K562 (cell line): ENCODE measurements around the gene ZSCAN26. TPM values are rescaled to one million over a fixed set of nuclear protein-coding genes. Genes with fewer than 3 reads are reported as not detected.

Experiments used
- HBP1 ChIP-seq: fragments of 450-650 bp; formaldehyde crosslinking; IDR thresholded peaks from 2 replicates; pipeline ENCODE4 v1.4.0; 2022; ENCODE audit warnings: missing genetic modification characterization
- HMBOX1 ChIP-seq: sonication (generic); IDR thresholded peaks from 2 replicates; pipeline ENCODE4 v1.6.1; 2016
- MEF2A ChIP-seq: IDR thresholded peaks from 2 replicates; pipeline ENCODE4 v1.6.1; 2011; ENCODE audit warnings: low read depth, mild to moderate bottlenecking, low read length, moderate library complexity; ENCODE audit not compliant: control insufficient read depth
- PHF21A ChIP-seq: fragments of 450-650 bp; IDR thresholded peaks from 2 replicates; pipeline ENCODE4 v1.6.1; 2017; ENCODE audit warnings: low read depth, borderline replicate concordance
- SNIP1 ChIP-seq: fragments of 450-650 bp; IDR thresholded peaks from 2 replicates; pipeline ENCODE4 v1.7.1; 2017; ENCODE audit warnings: low read depth, mild to moderate bottlenecking
- TEAD1 ChIP-seq, 2 experiments: fragments of 450-650 bp in 1 of 2; sonication (generic) in 1 of 2; formaldehyde crosslinking; IDR thresholded peaks; 2 replicates each; pipeline versions ENCODE4 v1.4.0 to v1.8.0; 2020 to 2022; ENCODE audit warnings: mild to moderate bottlenecking in 2 of 2, missing genetic modification reagents in 1 of 2
- ZBTB34 ChIP-seq: fragments of 250-450 bp; sonication (Bioruptor Pico); IDR thresholded peaks from 2 replicates; pipeline ENCODE4 v1.8.0; 2021; ENCODE audit warnings: mild to moderate bottlenecking, moderate library complexity
- ZBTB40 ChIP-seq, 2 experiments: fragments of 450-650 bp in 1 of 2; sonication (generic) in 1 of 2; formaldehyde crosslinking in 1 of 2; IDR thresholded peaks; 2 replicates each; pipeline versions ENCODE4 v1.7.1 to v1.9.0; 2016 to 2022; ENCODE audit warnings: inconsistent platforms in 1 of 2, mild to moderate bottlenecking in 1 of 2, missing genetic modification reagents in 1 of 2
- ZNF175 ChIP-seq: fragments of 200-800 bp; sonication (Bioruptor generic); IDR thresholded peaks from 2 replicates; pipeline ENCODE4 v1.6.1; 2016; ENCODE audit warnings: low read depth, mild to moderate bottlenecking, missing genetic modification characterization, missing compliant biosample characterization
- ZNF277 ChIP-seq: fragments of 250-450 bp; sonication (Bioruptor Pico); IDR thresholded peaks from 2 replicates; pipeline ENCODE4 v1.8.0; 2022; ENCODE audit warnings: inconsistent platforms, mild to moderate bottlenecking, moderate library complexity, borderline replicate concordance
- polyA plus RNA-seq, 8 experiments: library from polyadenylated mRNA; depleted of rRNA in 4 of 8; stranded (reverse) in 5 of 8; unstranded in 3 of 8; fragments of >200 nt; fragmentation: Nextera tagmentation in 2 of 8; fragmentation: Illumina TruSeq in 1 of 8; extraction: Ambion mirVana in 2 of 8; extraction: Trizol in 1 of 8; gene quantifications; 2 replicates each; pipeline versions ENCODE4 v1.2.1 to v1.2.3, GENCODE V29; 2011 to 2014; ENCODE audit warnings: inconsistent platforms in 1 of 8, missing spikeins in 1 of 8
- total RNA-seq, 7 experiments: library from RNA; depleted of rRNA in 6 of 7; stranded (reverse); fragments of >200 nt in 6 of 7; fragmentation: Illumina TruSeq in 2 of 7; extraction: Trizol in 2 of 7; gene quantifications; 2 replicates each; pipeline versions ENCODE4 v1.2.1 to v1.2.3, GENCODE V29; 2011 to 2021; ENCODE audit warnings: low replicate concordance in 1 of 7

Gene ZSCAN26
- total and polyA plus RNA-seq, 9 of the 15 experiments (the other 6 are each of a cell fraction or from before 2014, with no cell fraction given), result 5.9 to 14.2 (median 10.5) TPM

- peak; percentile 59 for TF ChIP-seq ZBTB40 (IDR thresholded peaks at IDR 0.05)
- TF ChIP-seq ZBTB40 (CRISPR knock-in tag; IDR thresholded peaks at IDR 0.05), result no peak
- no peak for TF ChIP-seq ZNF277
- TF ChIP-seq HMBOX1, result peak; percentile 54; the same call in 1 of the 2 replicates
- TF ChIP-seq ZBTB34 (CRISPR knock-in tag), result no peak
- TF ChIP-seq MEF2A, result no peak
- no peak for TF ChIP-seq PHF21A
- TF ChIP-seq ZNF175 (CRISPR knock-in tag), result peak; percentile 36; the same call in 1 of the 2 replicates
- TF ChIP-seq TEAD1 (CRISPR knock-in tag; IDR thresholded peaks at IDR 0.05), result peak in 1 of 2 experiments; percentile 65; a peak in 2 of 4 replicates
- peak; percentile 87 for TF ChIP-seq HBP1 (CRISPR knock-in tag)
- peak; percentile 96 for TF ChIP-seq SNIP1
Measured at GRCh38 chr6:28266962-28267694, at the start of gene ZSCAN26 (continued).
